ENCODE measurements around the gene GRIA3.

The GRIA3 gene

GRCh38 chrX:123201720-123202119 is 17.6 kb downstream of the GRIA3 start:
- no peak overlapping the region for H2AFZ ChIP-seq (ENCODE audit: low read depth)
- H3K9ac ChIP-seq = no peak overlapping the region
- H3K79me2 ChIP-seq (ENCODE audit: insufficient read depth, low read depth) = no peaks in the 10 kb centered on the region
- H3K4me2 ChIP-seq = no peak overlapping the region
- H3K27ac ChIP-seq = no peak overlapping the region
- no peaks in the 10 kb centered on the region for H4K20me1 ChIP-seq (ENCODE audit: insufficient read depth)
- H3K4me1 ChIP-seq (ENCODE audit: low read depth, poor library complexity, severe bottlenecking) = no peaks in the 10 kb centered on the region
- no peaks in the 10 kb centered on the region for H3K36me3 ChIP-seq (ENCODE audit: insufficient read depth)
- no peak for TF ChIP-seq CTCF (conservative IDR thresholded peaks at IDR 0.05; ENCODE audit: low read depth, low read length)
- H3K27me3 ChIP-seq (ENCODE audit: insufficient read depth, low read depth) = no peaks in the 10 kb centered on the region
- no peak overlapping the region for H3K4me3 ChIP-seq (IDR thresholded peaks at IDR 0.05; ENCODE audit: insufficient read depth, low read depth, low read length)

- Histone ChIP-seq H2AFZ (ENCODE audit: low read depth) (no peak overlapping the region), H3K27me3 (ENCODE audit: insufficient read depth, low read depth) (no peaks in the 10 kb centered on the region), H3K4me3 (IDR thresholded peaks at IDR 0.05; ENCODE audit: insufficient read depth, low read depth, low read length) (no peak overlapping the region), H3K4me2 (no peak overlapping the region), H3K9ac (no peak overlapping the region), H3K4me1 (ENCODE audit: low read depth, poor library complexity, severe bottlenecking) (no peaks in the 10 kb centered on the region), H3K27ac (no peak overlapping the region), H3K79me2 (ENCODE audit: insufficient read depth, low read depth) (no peaks in the 10 kb centered on the region), H4K20me1 (ENCODE audit: insufficient read depth) (no peaks in the 10 kb centered on the region), H3K36me3 (ENCODE audit: insufficient read depth) (no peaks in the 10 kb centered on the region)
- no peak for TF ChIP-seq CTCF (conservative IDR thresholded peaks at IDR 0.05; ENCODE audit: low read depth, low read length)
These were observed 18.4 kb downstream of the GRIA3 start for GRCh38 chrX:123202523-123202922.

- Histone ChIP-seq H3K4me1 (ENCODE audit: low read depth, poor library complexity, severe bottlenecking) (no peaks in the 10 kb centered on the region), H3K79me2 (ENCODE audit: insufficient read depth, low read depth) (no peaks in the 10 kb centered on the region), H3K4me3 (IDR thresholded peaks at IDR 0.05; ENCODE audit: insufficient read depth, low read depth, low read length) (no peak overlapping the region), H3K4me2 (no peak overlapping the region), H4K20me1 (ENCODE audit: insufficient read depth) (no peaks in the 10 kb centered on the region), H2AFZ (ENCODE audit: low read depth) (no peak overlapping the region), H3K27ac (no peak overlapping the region), H3K36me3 (ENCODE audit: insufficient read depth) (no peaks in the 10 kb centered on the region), H3K27me3 (ENCODE audit: insufficient read depth, low read depth) (no peaks in the 10 kb centered on the region), H3K9ac (no peak overlapping the region)
- TF ChIP-seq CTCF (conservative IDR thresholded peaks at IDR 0.05; ENCODE audit: low read depth, low read length) = no peak
These were observed 19.7 kb downstream of the GRIA3 start for GRCh38 chrX:123203772-123204171.

GRCh38 chrX:123206176-123206575 is 22.1 kb downstream of the GRIA3 start:
- Histone ChIP-seq H2AFZ (ENCODE audit: low read depth) (no peak overlapping the region), H3K4me1 (ENCODE audit: low read depth, poor library complexity, severe bottlenecking) (no peaks in the 10 kb centered on the region), H3K36me3 (ENCODE audit: insufficient read depth) (no peaks in the 10 kb centered on the region), H4K20me1 (ENCODE audit: insufficient read depth) (no peaks in the 10 kb centered on the region), H3K79me2 (ENCODE audit: insufficient read depth, low read depth) (no peaks in the 10 kb centered on the region), H3K9ac (no peak overlapping the region), H3K27me3 (ENCODE audit: insufficient read depth, low read depth) (no peaks in the 10 kb centered on the region), H3K4me3 (IDR thresholded peaks at IDR 0.05; ENCODE audit: insufficient read depth, low read depth, low read length) (no peak overlapping the region), H3K27ac (no peak overlapping the region), H3K4me2 (no peak overlapping the region)
- TF ChIP-seq CTCF (conservative IDR thresholded peaks at IDR 0.05; ENCODE audit: low read depth, low read length) = no peak

GRCh38 chrX:123210252-123210651 is 26.2 kb downstream of the GRIA3 start:
- Histone ChIP-seq H3K27ac (no peak overlapping the region), H4K20me1 (ENCODE audit: insufficient read depth) (no peaks in the 10 kb centered on the region), H3K79me2 (ENCODE audit: insufficient read depth, low read depth) (no peaks in the 10 kb centered on the region), H3K36me3 (ENCODE audit: insufficient read depth) (no peaks in the 10 kb centered on the region), H2AFZ (ENCODE audit: low read depth) (no peak overlapping the region), H3K4me3 (IDR thresholded peaks at IDR 0.05; ENCODE audit: insufficient read depth, low read depth, low read length) (no peak overlapping the region), H3K4me2 (no peak overlapping the region), H3K4me1 (ENCODE audit: low read depth, poor library complexity, severe bottlenecking) (no peaks in the 10 kb centered on the region), H3K27me3 (ENCODE audit: insufficient read depth, low read depth) (no peaks in the 10 kb centered on the region), H3K9ac (no peak overlapping the region)
- no peak for TF ChIP-seq CTCF (conservative IDR thresholded peaks at IDR 0.05; ENCODE audit: low read depth, low read length)
